ENCODE data around the gene UNC5CL. TPM values are rescaled to one million over a fixed set of nuclear protein-coding genes. Genes with fewer than 3 reads are reported as not detected.

Gene UNC5CL
- total RNA-seq, 1 donor from 2014 or later, result 0.53 TPM

GRCh38 chr6:41055149-41055548 is 16.1 kb upstream of the UNC5CL start:
- Histone ChIP-seq H3K4me1 (no peaks in the 10 kb centered on the region), H3K4me3 (no peak overlapping the region), H3K27me3 (no peaks in the 10 kb centered on the region), H3K9me3 (no peaks in the 10 kb centered on the region), H3K36me3 (no peaks in the 10 kb centered on the region), H3K27ac (no peak overlapping the region)
- no peak for DNase-seq (ENCODE audit: low spot score in 2 of 2)
- intact Hi-C loops (cut with DNase I), result no loop called here
- TF ChIP-seq CTCF (IDR thresholded peaks at IDR 0.05), result no peak

GRCh38 chr6:41054511-41054910 is 15.5 kb upstream of the UNC5CL start:
- intact Hi-C loops (cut with DNase I), result no loop called here
- no peak overlapping the region for H3K27ac ChIP-seq
- no peaks in the 10 kb centered on the region for H3K4me1 ChIP-seq
- H3K9me3 ChIP-seq, result no peaks in the 10 kb centered on the region
- DNase-seq (ENCODE audit: low spot score in 2 of 2), result no peak
- H3K4me3 ChIP-seq, result no peak overlapping the region
- no peak for TF ChIP-seq CTCF (IDR thresholded peaks at IDR 0.05)
- H3K36me3 ChIP-seq, result no peaks in the 10 kb centered on the region
- no peaks in the 10 kb centered on the region for H3K27me3 ChIP-seq

GRCh38 chr6:41053041-41053440 is 14.0 kb upstream of the UNC5CL start, which contains the start of gene APOBEC2:
Gene APOBEC2, plus strand, starts transcription at chr6:41053202. Its CDS starts 146 bp downstream, at chr6:41053348.
- Histone ChIP-seq H3K27ac (peak within 1 kb of the TSS in 1 of 2 donors; percentile 30), H3K9me3 (no peaks in the 10 kb centered on the region), H3K36me3 (no peaks in the 10 kb centered on the region), H3K4me3 (no peak within 1 kb of the TSS), H3K27me3 (no peaks in the 10 kb centered on the region), H3K4me1 (no peaks in the 10 kb centered on the region)
- DNase-seq (ENCODE audit: low spot score in 2 of 2), result no peak
- no peak for TF ChIP-seq CTCF (IDR thresholded peaks at IDR 0.05)
- intact Hi-C loops (cut with DNase I), result no loop called here

GRCh38 chr6:41051873-41052272 is 12.9 kb upstream of the UNC5CL start:
- Histone ChIP-seq H3K4me1 (no peaks in the 10 kb centered on the region), H3K36me3 (no peaks in the 10 kb centered on the region), H3K9me3 (no peaks in the 10 kb centered on the region), H3K4me3 (no peak overlapping the region), H3K27ac (no peak overlapping the region), H3K27me3 (no peaks in the 10 kb centered on the region)
- DNase-seq (ENCODE audit: low spot score in 2 of 2), result no peak
- intact Hi-C loops (cut with DNase I), result no loop called here
- TF ChIP-seq CTCF (IDR thresholded peaks at IDR 0.05), result no peak

- Histone ChIP-seq H3K4me1 (no peaks in the 10 kb centered on the region), H3K9me3 (no peaks in the 10 kb centered on the region), H3K4me3 (no peak overlapping the region), H3K27ac (no peak overlapping the region), H3K36me3 (no peaks in the 10 kb centered on the region), H3K27me3 (no peaks in the 10 kb centered on the region)
- TF ChIP-seq CTCF (IDR thresholded peaks at IDR 0.05), result no peak
- intact Hi-C loops (cut with DNase I), result no loop called here
- no peak for DNase-seq (ENCODE audit: low spot score in 2 of 2)
Measured at GRCh38 chr6:41050536-41050935, 11.5 kb upstream of the UNC5CL start.

- H3K27ac ChIP-seq, result no peak overlapping the region
- DNase-seq (ENCODE audit: low spot score in 2 of 2), result no peak
- no peaks in the 10 kb centered on the region for H3K9me3 ChIP-seq
- no peak for TF ChIP-seq CTCF (IDR thresholded peaks at IDR 0.05)
- H3K4me3 ChIP-seq, result no peak overlapping the region
- intact Hi-C loops (cut with DNase I), result no loop called here
- H3K27me3 ChIP-seq, result no peaks in the 10 kb centered on the region
- no peaks in the 10 kb centered on the region for H3K4me1 ChIP-seq
- H3K36me3 ChIP-seq, result no peaks in the 10 kb centered on the region
Measured at GRCh38 chr6:41049955-41050354, 10.9 kb upstream of the UNC5CL start.

All from ascending aorta (tissue), 2 donors.